Measurements from ENCODE around the gene TMEM123. TPM values are rescaled to one million over a fixed set of nuclear protein-coding genes. Genes with fewer than 3 reads are reported as not detected.
A peak's percentile ranks its signal among the peaks of the same experiment; 100 is the strongest.
"Not testable (repeated sequence)": the region's sequence is repeated elsewhere in the genome, so short reads cannot be mapped to it uniquely, and the experiment has no call there.

Gene TMEM123
- total RNA-seq, 4 donors from 2014 or later: 282 to 506 (median 336) TPM

GRCh38 chr11:102375720-102376399, 76.7 kb downstream of the TMEM123 start:
- Histone ChIP-seq H3K36me3 (peaks cover 5 to 15% of the 10 kb centered on the region in 2 donors), H3K4me1 (no peaks in the 10 kb centered on the region), H3K27me3 (no peaks in the 10 kb centered on the region), H3K4me3 (replicated peaks in 1 of 3) (no peak overlapping the region), H3K9me3 (no peaks in the 10 kb centered on the region), H3K27ac (no peak overlapping the region)
- WGBS, 2 donors: 92 to 94% methylated on average over 5 of the region's 5 CpGs
- intact Hi-C loops (cut with DNase I): no loop called here
- DNase-seq: no peak
- no peak for TF ChIP-seq POLR2A (IDR thresholded peaks at IDR 0.05)
- no peak for TF ChIP-seq CTCF (IDR thresholded peaks at IDR 0.05)

GRCh38 chr11:102374633-102375424, 77.7 kb downstream of the TMEM123 start:
- H3K4me1 ChIP-seq; intact Hi-C loops (cut with DNase I); H3K27ac ChIP-seq; DNase-seq; H3K27me3 ChIP-seq; H3K4me3 ChIP-seq (replicated peaks in 1 of 3); H3K9me3 ChIP-seq: not testable (repeated sequence)
- peaks cover 0 to 14% of the 10 kb centered on the region in 2 donors for H3K36me3 ChIP-seq
- WGBS, 2 donors: 88 to 92% methylated on average over 23 to 28 of the region's 31 CpGs

DNA sequence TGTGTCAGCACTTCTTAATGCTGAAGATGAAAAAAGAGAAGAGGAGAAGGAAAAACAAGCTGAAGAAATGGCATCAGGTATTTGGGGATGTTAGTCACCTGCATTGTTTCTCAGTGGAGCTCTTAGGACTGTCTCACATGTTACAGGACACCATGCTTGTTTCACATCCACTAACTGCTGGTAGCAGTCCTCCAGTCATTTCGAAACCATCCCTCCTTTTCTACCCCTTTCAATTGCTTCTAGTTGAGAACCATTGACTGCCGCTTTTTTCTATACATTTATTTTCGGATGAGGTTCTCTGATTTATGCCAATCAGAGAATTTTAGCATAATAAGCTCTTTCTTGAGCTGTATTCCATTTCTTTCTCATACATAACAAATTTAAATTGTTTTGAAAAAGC, 84.1 kb downstream of the TMEM123 start:
- H3K27me3 ChIP-seq: no peaks in the 10 kb centered on the region
- DNase-seq: no peak
- intact Hi-C loops (cut with DNase I): no loop called here
- no peak overlapping the region for H3K27ac ChIP-seq
- WGBS, 2 donors: 94 to 95% methylated on average over 3 of the region's 3 CpGs
- no peak overlapping the region for H3K4me3 ChIP-seq (replicated peaks in 1 of 3)
- no peak for TF ChIP-seq CTCF (IDR thresholded peaks at IDR 0.05)
- TF ChIP-seq POLR2A (IDR thresholded peaks at IDR 0.05): no peak
- no peaks in the 10 kb centered on the region for H3K4me1 ChIP-seq
- H3K36me3 ChIP-seq: peaks cover 19 to 38% of the 10 kb centered on the region in 2 donors
- H3K9me3 ChIP-seq: no peaks in the 10 kb centered on the region

GRCh38 chr11:102367364-102367763, 85.2 kb downstream of the TMEM123 start:
- no peak for DNase-seq
- TF ChIP-seq CTCF (IDR thresholded peaks at IDR 0.05) (peak in 1 of 6 experiments; percentile 14), POLR2A (IDR thresholded peaks at IDR 0.05) (no peak)
- 70 to 75% methylated on average over 6 of the region's 6 CpGs for WGBS, 2 donors
- H3K4me1 ChIP-seq: no peaks in the 10 kb centered on the region
- intact Hi-C loops (cut with DNase I): no loop called here
- H3K27me3 ChIP-seq: no peaks in the 10 kb centered on the region
- peaks cover 19 to 41% of the 10 kb centered on the region in 2 donors for H3K36me3 ChIP-seq
- H3K27ac ChIP-seq: no peak overlapping the region
- no peaks in the 10 kb centered on the region for H3K9me3 ChIP-seq
- no peak overlapping the region for H3K4me3 ChIP-seq (replicated peaks in 1 of 3)

GRCh38 chr11:102364991-102365390, 87.6 kb downstream of the TMEM123 start:
- Histone ChIP-seq H3K36me3 (peaks cover 21 to 50% of the 10 kb centered on the region in 2 donors), H3K4me1 (no peaks in the 10 kb centered on the region), H3K9me3 (no peaks in the 10 kb centered on the region), H3K27me3 (no peaks in the 10 kb centered on the region), H3K4me3 (replicated peaks in 1 of 3) (no peak overlapping the region), H3K27ac (no peak overlapping the region)
- intact Hi-C loops (cut with DNase I): no loop called here
- no peak for TF ChIP-seq CTCF (IDR thresholded peaks at IDR 0.05)
- TF ChIP-seq POLR2A (IDR thresholded peaks at IDR 0.05): no peak
- 80 to 94% methylated on average over 1 of the region's 1 CpG for WGBS, 2 donors
- DNase-seq: no peak
